COR-L47 (cell line): ENCODE results near the gene ABHD15.
"Not testable (repeated sequence)": the region's sequence is repeated elsewhere in the genome, so short reads cannot be mapped to it uniquely, and the experiment has no call there.

ENCODE experiments used
- DNase-seq: peaks from one replicate; lab custom pipeline; 2025; lab: John Stamatoyannopoulos, UW

ABHD15 gene

DNA sequence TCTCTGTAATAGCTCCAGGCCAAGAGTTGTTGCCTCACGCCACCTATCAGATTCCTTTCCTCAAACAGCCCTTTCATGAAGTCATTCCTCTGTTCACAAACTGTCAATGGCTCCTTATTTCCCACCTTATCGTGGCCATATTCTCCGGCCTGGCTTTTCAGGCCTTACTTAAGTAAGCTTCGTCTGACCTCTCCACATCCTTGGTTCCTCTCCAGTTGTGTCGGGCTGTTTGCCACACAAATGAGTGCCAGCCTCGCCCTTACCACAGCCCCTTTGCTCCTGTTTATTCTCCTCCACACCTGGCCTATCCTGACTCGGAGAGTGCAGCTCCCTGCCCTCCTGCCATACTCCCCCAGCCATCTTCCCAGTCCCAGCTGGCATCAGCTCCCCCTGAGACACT, 3.7 kb upstream of the ABHD15 start:
- DNase-seq: no peak

DNA sequence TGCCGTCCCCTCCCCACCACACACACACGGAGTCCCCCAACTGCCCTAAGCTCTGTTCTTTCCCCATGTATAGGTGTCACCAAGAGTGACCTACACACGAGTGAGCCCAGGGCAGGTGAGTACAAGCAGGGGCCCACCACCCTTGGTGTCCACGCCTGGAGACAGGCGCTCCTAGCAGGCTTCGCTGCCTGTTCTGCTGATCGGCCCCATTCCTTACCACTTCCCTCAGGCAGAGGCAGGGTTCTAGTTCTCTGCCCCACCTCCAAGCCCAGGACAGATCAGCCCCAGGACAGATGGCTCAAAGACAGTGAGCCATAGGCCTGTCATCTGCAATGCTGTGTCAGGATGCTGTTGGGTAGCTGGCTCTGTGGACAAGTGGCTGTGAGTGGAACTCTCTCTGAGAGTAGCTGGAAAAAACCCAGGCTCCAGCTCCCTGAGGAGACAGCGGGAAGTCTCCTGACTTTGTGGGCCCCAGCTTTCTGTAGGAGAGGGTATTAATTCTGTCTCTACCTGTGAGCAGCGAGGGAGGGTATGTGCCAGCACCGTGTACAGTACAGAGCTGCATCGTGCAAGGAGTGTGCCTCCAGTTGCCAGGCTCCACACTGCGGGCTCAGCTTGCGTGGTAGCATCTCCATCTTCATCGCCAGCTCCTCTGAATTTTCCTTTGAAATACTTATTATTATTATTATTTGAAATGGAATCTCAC, 2.6 kb upstream of the ABHD15 start:
- DNase-seq: no peak

DNA sequence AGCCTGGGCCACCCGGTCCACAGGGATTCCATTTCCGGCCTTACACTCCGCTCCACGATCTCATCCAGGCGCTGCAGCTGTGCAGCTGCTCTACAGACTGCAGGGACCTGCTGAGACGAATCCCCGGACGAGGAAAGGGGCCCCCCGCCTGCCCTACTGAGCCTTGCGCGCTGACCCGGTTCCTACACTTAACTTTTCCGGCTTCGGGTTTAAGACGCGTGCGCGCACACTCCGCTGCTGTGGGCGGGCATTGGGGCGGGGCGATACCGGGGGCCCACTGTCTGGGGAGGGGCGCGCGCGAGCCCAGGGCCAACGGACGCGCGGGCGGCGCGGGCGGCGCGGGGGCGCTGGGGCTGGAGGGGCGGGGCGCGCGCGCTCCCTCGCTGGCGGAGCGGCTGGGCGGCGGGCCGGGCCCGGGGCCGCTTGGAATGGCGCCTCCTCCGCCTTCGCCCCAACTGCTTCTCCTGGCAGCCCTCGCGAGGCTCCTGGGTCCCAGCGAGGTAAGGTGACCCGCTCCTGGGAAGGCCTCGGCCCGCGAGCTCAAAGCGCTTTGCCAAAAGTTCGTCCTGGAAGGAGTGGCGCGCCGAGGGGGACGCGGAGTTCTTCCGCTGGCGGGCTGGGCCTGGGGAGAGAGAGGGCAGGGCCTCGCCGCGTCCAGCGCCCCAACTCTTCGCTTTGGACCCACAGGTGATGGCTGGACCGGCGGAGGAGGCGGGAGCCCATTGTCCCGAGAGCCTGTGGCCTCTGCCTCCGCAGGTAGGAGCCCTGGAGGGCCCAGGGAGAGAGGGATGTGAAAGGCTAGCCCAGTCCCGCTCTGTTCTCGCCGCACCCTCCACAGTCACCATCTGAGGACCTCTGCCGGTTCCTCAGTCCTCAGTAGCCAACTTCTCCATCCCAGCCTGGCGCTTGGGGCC, 1.8 kb upstream of the ABHD15 start, which contains the start of gene TP53I13:
TSS of gene TP53I13 (plus strand) at position 371 of the 914 bp plus-strand sequence. CDS start at position 429, 58 bp downstream.
- DNase-seq: peak; percentile 66

DNA sequence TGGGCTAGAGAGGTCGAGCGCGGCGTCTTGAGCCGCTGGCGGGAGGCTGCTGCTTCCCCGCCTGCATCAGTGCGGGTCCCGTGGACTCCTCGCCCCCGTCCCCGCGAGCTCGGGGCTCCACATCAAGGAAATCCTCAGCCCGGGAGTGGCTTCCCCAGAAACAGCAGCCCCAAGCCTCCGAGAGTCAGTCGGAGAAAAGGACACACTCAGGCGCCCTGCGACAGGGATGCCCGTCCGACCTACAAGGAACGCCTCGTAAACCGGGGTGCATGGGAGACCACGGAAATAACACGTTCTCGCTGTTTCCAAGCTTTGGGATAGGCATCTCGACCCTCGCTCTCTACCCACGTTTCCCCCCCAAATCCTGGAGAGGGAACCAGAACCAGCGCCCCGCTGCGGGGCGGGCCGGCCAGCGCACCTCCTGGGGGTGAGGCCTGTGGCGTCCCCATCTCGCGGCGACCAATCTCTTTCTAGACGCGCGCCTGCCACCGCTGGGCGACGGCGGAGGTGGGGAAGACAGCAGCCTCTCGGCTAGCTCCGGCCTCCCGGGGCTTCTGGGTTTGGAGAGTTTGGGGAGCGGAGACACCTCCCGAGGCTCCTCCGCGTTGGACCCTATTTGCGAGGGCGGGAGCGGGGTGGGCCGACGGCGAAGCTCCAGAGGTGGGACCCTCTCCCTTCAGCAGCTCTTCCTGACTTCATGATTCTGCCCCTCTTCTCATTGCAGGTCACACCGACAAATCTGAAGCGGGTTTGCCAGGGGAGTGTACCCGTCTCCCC, 905 bp upstream of the ABHD15 start:
- DNase-seq: peak; percentile 37

DNA sequence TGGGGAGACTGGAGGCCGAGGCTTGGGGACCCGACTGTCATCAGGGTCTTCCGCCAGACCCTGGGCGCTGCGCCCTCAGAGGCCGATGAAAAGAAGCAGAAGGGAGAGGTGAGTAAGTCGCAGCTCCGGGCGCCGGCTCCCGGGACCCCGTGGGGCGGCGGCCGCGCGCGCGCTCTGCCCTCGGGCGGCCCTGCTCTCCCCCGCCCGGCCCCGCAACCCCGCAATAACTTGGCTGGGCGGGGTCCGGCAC, 392 bp upstream of the ABHD15 start:
- no peak for DNase-seq

DNA sequence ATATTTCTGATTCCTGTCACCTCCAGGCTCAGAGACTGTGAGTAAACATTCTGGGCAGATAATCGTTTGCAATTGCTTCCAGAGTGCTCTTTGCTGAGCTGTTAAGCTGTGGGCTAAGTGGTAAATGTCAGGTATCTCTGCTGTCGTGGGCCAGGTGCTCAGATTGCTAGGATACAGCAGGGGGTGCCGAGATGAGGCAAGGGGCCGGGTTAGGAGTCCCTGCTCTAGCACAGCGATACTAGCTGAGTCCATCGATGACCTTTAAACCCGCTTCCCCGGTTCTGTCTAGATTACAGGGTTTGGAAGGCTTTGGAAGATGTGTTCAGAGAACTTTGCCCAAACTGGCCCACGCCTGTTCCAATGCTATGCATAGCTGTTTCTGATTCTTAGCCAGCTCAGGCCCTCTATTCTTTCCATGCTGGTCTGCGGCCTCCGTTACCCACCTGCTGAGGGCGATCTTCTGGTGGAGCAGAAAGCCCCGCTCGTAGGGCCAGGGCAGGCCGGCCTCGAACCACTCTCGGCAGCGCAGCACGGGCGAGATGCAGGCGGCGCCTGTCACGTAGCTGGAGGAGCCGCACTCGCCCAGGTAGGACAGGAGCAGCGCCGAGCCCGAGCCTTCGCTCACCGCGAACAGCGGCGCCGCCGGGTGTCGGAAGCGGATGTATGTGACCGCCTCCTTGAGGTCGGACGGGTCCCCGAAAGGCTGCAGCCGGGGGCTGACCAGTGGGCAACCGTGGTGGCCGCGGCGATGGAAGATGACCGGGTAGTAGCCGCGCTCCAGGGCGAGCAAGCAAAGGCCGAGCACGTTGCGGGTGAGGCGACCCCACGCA, 979 bp downstream of the ABHD15 start:
- peak; percentile 15 for DNase-seq

DNA sequence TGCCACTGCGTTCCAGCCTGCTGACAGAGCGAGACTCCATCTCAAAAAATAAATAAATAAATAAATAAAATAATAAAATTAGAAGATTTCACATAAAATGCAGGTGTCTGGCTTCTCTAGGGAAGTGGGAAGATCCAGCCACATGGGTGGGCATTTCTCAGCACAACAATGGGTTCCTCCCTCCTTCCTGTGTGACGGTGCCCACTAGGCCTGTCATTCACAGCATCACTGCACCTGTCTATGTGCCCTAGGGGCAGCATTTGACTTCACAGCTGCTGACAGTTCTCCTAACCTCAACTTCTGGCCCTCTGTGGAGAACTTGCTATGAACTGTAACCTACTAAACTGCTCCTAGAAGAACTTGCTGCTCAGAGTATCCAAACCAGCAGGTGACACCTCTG, 3.0 kb downstream of the ABHD15 start:
- no peak for DNase-seq

DNA sequence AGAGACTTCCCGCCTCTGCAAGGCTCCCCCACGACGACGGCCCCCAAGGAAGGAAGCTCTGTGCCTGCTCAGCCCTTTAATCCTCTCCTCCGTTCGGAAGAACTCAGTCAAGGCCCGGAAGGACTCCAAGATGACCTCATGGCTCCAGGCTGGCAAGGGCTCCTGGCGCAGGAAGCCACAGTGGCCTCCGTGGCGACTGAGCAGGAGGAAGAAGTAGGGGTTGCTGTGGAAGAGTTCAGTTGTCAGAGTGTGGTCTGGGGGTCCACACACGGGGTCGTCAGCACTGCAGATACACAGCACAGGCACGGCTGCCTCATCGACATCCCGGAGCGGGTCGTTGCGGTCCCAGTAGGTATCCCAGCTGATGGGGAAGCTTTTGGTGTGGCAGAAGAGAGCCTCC, 4.2 kb downstream of the ABHD15 start:
- no peak for DNase-seq

DNA sequence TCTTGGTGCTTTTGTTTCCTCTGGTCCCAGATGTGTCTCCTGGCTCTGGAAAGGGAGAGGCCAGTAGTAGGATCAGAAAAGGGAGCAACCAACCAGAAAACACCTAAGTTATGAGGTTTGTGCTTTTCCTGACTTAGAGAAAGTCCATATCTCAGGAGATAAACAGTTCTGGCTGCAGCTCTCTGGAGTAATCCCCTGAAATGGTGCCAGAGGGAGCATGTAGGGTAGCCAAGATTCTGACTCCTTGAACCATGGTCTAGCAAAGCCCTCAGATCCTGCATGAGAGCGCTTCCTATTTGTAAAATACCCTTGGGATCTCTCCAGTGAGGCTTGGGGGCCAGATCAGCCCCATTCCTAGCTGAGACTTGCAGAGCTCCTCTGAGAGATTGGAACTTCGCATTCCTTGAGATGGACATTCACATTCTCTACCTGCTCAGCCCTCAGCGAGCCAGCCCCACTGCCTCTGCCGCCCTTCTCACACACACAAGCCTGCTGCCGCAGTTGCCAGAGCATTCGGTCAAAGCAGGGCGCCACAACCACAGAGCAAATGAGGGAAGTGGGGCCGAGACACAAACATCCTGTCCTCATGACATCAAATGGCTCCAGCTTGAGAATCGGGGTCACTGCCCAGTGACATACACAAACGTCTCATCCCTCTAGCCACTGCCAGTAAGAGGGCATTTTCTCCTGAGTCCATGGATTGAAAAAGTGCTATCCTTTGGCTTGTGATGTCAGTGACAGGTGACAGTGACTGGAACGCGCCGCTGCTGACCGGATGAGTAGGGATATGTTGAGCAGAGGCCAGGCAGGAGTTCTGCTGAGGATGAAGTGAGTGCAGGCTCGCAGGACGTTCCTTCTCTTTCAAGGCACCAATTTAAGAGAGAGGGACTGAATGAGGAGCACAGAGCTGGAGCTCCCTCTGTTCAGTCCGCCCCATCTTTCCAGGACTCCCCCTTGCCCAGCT, 5.0 kb downstream of the ABHD15 start:
- no peak for DNase-seq

DNA sequence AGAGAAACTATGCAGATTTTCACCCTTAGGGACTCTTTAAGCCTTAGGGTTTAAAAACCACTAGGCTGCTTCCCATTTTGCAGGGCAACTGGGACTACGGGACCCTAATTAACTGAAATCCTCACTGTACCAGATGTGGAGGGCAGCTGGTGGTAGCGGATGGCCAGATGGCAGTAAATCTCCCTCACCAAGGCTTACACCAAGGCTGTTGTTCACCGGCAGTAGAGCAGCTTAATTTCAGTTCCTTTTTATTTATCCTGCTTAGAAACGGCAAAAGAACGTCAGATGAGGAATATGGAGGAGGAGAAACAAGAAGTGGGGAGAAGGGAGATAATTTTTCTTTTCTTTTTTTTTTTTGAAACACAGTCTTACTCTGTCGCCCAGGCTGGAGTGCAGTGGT, 6.5 kb downstream of the ABHD15 start:
- no peak for DNase-seq

DNA sequence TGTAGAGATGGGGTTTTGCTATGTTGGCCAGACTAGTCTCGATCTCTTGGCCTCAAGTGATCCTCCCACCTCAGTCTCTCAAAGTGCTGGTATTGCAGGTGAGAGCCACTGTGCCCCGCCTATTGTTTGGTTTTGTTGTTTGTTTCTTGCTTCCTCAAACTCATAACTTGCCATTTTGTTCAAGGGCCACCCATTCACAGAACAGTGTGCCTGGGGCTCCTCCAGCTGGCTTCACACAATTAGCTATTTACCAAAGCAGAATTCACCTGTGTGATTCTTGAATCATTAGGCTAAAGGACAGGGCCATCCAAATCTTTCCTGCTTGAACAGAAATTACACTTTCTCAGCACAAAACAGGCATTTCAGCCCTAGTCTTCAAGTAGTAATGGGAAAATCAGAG, 7.2 kb downstream of the ABHD15 start:
- no peak for DNase-seq

DNA sequence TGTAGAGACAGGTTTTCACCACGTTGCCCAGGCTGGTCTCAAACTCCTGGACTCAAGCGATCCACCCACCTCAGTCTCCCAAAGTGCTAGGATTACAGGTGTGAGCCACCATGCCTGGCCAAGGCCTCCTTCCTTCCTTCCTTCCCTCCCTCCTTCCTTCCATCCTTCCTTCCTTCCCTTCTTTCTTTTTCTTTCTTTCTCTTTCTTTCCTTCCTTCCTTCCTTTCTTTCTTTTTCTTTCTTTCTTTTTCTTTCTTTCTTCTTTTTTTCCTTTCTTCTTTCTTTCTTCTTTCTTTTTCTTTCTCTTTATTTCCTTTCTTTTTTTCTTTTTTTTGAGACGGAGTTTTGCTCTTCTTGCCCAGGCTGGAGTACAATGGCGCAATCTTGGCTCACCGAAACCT, 8.7 kb downstream of the ABHD15 start:
- DNase-seq: not testable (repeated sequence)

DNA sequence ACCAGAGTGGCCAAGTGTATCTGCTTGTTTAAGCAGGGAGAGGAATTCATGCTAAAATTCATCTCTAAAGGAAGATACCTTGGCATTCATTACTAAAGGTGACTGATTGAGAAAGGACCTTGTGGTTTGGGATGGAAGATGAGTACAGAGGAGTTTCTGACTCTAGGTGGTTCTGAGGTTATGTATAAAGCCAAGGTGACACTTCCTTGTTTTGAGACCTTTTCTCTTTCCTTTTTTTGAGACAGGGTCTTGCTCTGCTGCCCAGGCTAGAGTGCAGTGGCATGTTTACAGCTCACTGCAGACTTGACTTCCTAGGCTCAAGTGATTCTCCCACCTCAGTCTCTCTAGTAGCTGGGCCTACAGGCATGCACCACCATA, 9.1 kb downstream of the ABHD15 start:
- no peak for DNase-seq

DNA sequence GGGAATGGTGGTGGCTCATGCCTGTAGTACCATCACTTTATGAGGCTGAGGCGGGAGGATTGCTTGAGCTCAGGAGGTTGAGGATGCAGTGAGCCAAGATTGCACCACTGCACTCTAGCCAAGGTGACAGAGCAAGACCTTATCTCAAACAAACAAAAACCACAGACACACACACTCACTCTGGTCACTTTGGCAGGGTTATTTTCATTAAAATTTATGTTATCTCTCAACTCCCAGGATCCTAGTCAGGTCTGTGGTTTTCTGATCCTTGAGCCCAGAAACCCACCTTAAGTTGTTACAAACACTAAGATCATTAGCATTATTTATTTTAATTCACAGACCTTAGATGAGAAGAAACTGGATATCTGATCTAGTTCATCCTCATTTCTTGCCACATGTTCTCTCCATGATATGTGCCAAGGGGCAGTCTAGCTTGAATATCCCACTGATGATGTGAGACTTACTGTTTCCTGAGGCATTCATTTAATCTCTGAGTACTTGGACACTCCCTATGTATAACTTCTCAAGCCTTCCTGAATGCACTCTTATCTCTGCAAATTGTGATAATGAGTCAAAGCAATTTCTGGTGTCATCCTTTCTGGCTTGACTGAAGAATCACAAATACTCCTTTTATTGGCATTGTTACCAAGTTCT, 9.6 kb downstream of the ABHD15 start:
- no peak for DNase-seq

DNA sequence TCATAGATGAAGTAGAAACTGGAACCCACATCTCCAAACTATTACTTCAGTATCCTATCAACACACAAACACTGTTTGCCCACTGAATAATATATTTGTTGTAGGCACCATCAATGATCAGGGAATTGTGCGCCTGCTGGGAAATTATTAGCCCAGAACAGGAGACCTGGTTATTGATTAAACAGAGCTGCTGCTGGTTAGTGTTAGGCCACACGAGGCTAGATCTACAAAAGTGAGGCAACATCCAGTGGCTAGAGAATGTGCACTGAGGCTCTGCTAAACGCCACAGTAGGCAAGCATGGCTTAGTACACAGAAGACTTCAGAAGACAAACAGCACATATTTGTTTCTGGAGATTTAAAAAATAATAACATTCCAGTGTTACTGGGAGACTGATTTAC, 11.0 kb downstream of the ABHD15 start:
- DNase-seq: no peak

DNA sequence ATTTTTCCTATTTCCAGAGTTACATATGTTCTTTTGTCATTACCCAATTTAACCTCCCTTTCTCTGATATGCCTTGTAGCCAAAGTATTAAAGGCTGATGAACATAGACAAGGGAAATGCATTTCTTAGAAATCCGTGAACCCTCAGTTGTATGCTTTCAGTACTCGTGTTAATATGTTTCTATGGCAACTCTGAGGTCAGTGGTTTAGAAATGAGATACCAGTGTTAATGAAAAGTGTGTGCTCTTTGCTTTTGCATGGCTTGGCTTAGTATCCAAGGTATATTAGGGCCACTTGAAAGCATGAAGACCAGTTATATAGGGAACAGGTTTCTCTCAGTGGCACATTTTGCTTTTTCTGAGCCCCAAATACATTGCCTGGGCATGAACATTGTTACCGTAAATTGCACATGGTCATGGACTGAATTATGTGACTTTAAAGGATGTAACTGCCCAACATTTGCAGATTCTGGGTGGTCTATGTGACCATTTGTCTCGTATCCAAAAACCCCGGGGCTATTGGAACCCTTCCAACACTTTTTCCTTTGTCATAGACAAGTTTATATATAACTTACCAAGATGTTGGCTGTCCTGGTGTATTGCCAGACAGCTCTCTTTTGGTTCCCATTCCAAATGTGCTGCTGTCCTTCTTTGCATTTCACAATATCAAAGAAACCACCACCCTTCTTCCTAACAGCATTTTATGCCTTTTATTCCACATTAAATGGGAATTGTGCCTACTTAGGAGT, 17.5 kb downstream of the ABHD15 start:
- peak; percentile 45 for DNase-seq

DNA sequence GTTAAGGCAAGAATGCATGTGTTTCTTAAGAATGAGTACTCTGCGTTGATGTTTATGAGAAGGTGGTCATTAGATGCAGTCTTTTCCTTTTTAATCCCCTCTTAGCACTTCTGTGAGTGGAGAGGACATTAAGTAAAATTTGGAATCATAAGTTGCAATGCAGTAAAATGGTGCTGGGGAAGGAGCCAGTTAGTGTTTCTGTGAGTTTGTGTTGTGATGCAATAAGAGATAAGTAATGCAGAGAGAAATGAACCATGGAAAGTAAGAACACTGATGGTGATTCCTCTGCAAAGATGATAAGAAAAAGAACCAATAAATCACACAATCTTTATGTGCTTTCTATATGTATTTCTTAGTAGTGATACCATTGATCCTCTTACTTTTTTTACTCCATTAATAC, 20.0 kb downstream of the ABHD15 start:
- DNase-seq: no peak

DNA sequence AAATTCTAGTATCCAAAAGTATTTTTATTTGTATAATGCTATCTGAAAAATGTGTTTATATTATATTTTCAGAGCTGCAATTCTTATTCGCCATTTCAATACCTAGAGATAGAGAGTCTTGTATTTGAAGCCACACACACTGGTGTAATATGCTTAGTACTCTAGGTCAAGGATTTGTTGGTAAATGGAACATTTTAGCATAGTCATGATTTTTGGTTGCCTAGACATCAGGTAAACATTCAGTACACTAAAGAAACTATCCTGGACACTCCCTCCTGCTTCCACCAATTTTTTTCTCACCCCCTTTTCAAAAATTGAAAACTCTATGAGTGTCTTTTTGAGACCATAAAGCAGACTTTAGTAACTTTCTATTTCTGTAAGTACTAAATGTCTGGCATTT, 20.8 kb downstream of the ABHD15 start:
- no peak for DNase-seq

DNA sequence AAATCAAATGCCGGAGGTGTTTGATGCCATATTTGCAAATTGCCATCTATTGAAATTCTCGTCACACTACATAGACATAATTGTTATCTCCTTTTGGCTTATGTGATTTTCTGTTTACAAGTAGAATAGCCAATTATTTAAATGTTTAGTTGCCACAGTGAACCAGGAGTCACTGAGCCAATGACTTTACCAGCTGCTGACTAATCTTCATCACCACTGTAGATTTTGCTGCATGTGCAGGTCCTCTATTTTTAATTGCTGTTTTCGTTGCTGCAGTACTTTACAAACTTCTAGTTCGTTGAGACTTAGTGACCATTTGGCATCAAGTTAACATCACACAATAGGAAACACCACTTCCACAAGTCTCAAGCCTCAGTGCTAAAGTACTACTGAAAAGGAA, 22.8 kb downstream of the ABHD15 start:
- DNase-seq: no peak

DNA sequence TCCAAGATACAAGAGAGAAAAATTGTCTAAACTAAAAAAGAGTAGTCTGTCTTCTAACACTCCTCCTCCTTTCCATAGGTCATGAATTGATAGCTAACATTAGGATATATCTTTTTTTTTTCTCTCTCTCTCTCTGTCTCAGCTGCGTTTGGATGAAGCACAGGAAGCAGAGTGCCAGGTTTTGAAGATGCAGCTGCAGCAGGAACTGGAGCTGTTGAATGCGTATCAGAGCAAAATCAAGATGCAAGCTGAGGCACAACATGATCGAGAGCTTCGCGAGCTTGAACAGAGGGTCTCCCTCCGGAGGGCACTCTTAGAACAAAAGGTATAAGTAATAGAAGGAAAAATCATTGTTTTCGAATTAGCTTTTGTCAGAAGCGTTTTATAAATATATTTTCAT, 32.9 kb downstream of the ABHD15 start:
- no peak for DNase-seq
